Mesenchymal stem cell (in vitro differentiated cells and primary cell): Measurements from ENCODE around the gene AP3S2.
"Not testable (repeated sequence)": the region's sequence is repeated elsewhere in the genome, so short reads cannot be mapped to it uniquely, and the experiment has no call there.

Experiments used
- DNase-seq: peaks from one replicate; pipeline ENCODE4 v3.0.0-alpha.2; 2013
- H2AFZ ChIP-seq: one replicate; pipeline ENCODE4 v1.6.1; 2013; ENCODE audit warnings: low read depth, mild to moderate bottlenecking, control low read depth, inconsistent platforms, low read length, moderate library complexity
- H2AK5ac ChIP-seq: 2 replicates; pipeline ENCODE4 v1.6.1; 2013; ENCODE audit warnings: low read length, moderate library complexity, mild to moderate bottlenecking, inconsistent platforms; ENCODE audit not compliant: severe bottlenecking
- H2BK120ac ChIP-seq: one replicate; pipeline ENCODE4 v1.6.1; 2013; ENCODE audit warnings: low read depth, mild to moderate bottlenecking, inconsistent platforms, low read length, moderate library complexity
- H2BK12ac ChIP-seq, 2 experiments: one replicate each; pipeline ENCODE4 v1.6.1; 2013; ENCODE audit warnings: inconsistent platforms in 2 of 2, low read length in 2 of 2, mild to moderate bottlenecking in 2 of 2, moderate library complexity in 2 of 2, control low read depth in 1 of 2
- H2BK15ac ChIP-seq: one replicate; pipeline ENCODE4 v1.6.1; 2013; ENCODE audit warnings: mild to moderate bottlenecking, low read depth, inconsistent platforms; ENCODE audit not compliant: poor library complexity, severe bottlenecking
- H2BK5ac ChIP-seq: 2 replicates; pipeline ENCODE4 v1.6.1; 2013; ENCODE audit warnings: low read depth, mild to moderate bottlenecking, low read length, control low read depth, inconsistent platforms; ENCODE audit not compliant: poor library complexity, severe bottlenecking
- H3K14ac ChIP-seq, 2 experiments: one replicate each; pipeline ENCODE4 v1.6.1; 2013; ENCODE audit warnings: inconsistent platforms in 2 of 2, low read length in 2 of 2, control low read depth in 1 of 2, mild to moderate bottlenecking in 1 of 2, moderate library complexity in 1 of 2
- H3K18ac ChIP-seq, 2 experiments: one replicate each; pipeline ENCODE4 v1.6.1; 2013; ENCODE audit warnings: inconsistent platforms in 2 of 2, low read length in 2 of 2, control low read depth in 1 of 2, low read depth in 1 of 2, mild to moderate bottlenecking in 1 of 2
- H3K23ac ChIP-seq, 2 experiments: one replicate each; pipeline ENCODE4 v1.6.1; 2013; ENCODE audit warnings: inconsistent platforms in 2 of 2, low read length in 2 of 2, mild to moderate bottlenecking in 2 of 2, moderate library complexity in 2 of 2, control low read depth in 1 of 2
- H3K27ac ChIP-seq: 2 replicates; pipeline ENCODE4 v1.5.1; 2013; ENCODE audit warnings: mild to moderate bottlenecking, moderate library complexity, low read length, control low read depth, inconsistent platforms; ENCODE audit not compliant: poor library complexity, severe bottlenecking
- H3K27me3 ChIP-seq, 2 experiments: 2 replicates each; pipeline versions ENCODE4 v1.6.1 to v1.7.0; 2013; ENCODE audit warnings: low read length in 2 of 2, mild to moderate bottlenecking in 2 of 2, moderate library complexity in 2 of 2, control low read depth in 1 of 2, inconsistent platforms in 1 of 2; ENCODE audit not compliant: control insufficient read depth in 1 of 2, insufficient read depth in 1 of 2
- H3K36me3 ChIP-seq, 2 experiments: 2 replicates each; pipeline versions ENCODE4 v1.6.1 to v1.7.0; 2013; ENCODE audit warnings: low read length in 2 of 2, control low read depth in 1 of 2, inconsistent platforms in 1 of 2, low read depth in 1 of 2, mild to moderate bottlenecking in 1 of 2; ENCODE audit not compliant: insufficient read depth in 2 of 2, control insufficient read depth in 1 of 2
- H3K4ac ChIP-seq, 2 experiments: one replicate each; pipeline ENCODE4 v1.6.1; 2013; ENCODE audit warnings: inconsistent platforms in 2 of 2, low read length in 2 of 2, mild to moderate bottlenecking in 2 of 2, moderate library complexity in 2 of 2, control low read depth in 1 of 2, low read depth in 1 of 2
- H3K4me1 ChIP-seq: 2 replicates; pipeline ENCODE4 v1.6.1; 2013; ENCODE audit warnings: low read depth, low read length, control low read depth; ENCODE audit not compliant: control insufficient read depth, insufficient read depth
- H3K4me2 ChIP-seq: 2 replicates; pipeline ENCODE4 v1.6.1; 2013; ENCODE audit warnings: low read length, mild to moderate bottlenecking, inconsistent platforms; ENCODE audit not compliant: poor library complexity, severe bottlenecking
- H3K4me3 ChIP-seq, 2 experiments: 2 replicates each; pipeline versions ENCODE4 v1.5.1 to v1.7.0; 2013; ENCODE audit warnings: low read length in 2 of 2, mild to moderate bottlenecking in 2 of 2, control low read depth in 1 of 2, low read depth in 1 of 2; ENCODE audit not compliant: insufficient read depth in 1 of 2
- H3K79me1 ChIP-seq: replicated peaks from 2 replicates; pipeline ENCODE4 v1.6.1; 2013; ENCODE audit warnings: mild to moderate bottlenecking, control low read depth, low read length, inconsistent platforms; ENCODE audit not compliant: poor library complexity, severe bottlenecking
- H3K9ac ChIP-seq: 2 replicates; pipeline ENCODE4 v1.7.0; 2013; ENCODE audit warnings: mild to moderate bottlenecking, low read length, moderate library complexity
- H3K9me3 ChIP-seq: 2 replicates; pipeline ENCODE4 v1.7.0; 2013; ENCODE audit warnings: mild to moderate bottlenecking, low read length; ENCODE audit not compliant: control insufficient read depth
- H4K8ac ChIP-seq: one replicate; pipeline ENCODE4 v1.6.1; 2013; ENCODE audit warnings: inconsistent platforms, mild to moderate bottlenecking, low read length, moderate library complexity
- H4K91ac ChIP-seq: one replicate; pipeline ENCODE4 v1.6.1; 2013; ENCODE audit warnings: mild to moderate bottlenecking, low read length, inconsistent platforms
- WGBS: methylation state at CpG from one replicate; pipeline ENCODE4 v1.1.7; 2013; ENCODE audit warnings: mixed read lengths; 5-methylcytosine and 5-hydroxymethylcytosine counted together

Gene AP3S2

GRCh38 chr15:89874926-89875564, 18.7 kb downstream of the AP3S2 start:
- Histone ChIP-seq H3K14ac (no peak overlapping the region), H4K8ac (no peak overlapping the region), H2BK12ac (no peak overlapping the region), H2BK5ac (no peak overlapping the region), H3K9me3 (no peaks in the 10 kb centered on the region), H3K4me2 (no peak overlapping the region), H3K18ac (no peak overlapping the region), H3K4ac (no peak overlapping the region), H3K4me3 (no peak overlapping the region), H3K9ac (peak overlapping the region; percentile 49), H3K27ac (no peak overlapping the region), H4K91ac (no peak overlapping the region), H3K23ac (no peak overlapping the region), H2BK15ac (no peak overlapping the region), H3K79me1 (peaks cover 10% of the 10 kb centered on the region), H3K36me3 (peaks cover 20 to 52% of the 10 kb centered on the region in 2 experiments), H2AFZ (no peak overlapping the region), H3K4me1 (no peaks in the 10 kb centered on the region), H2BK120ac (no peak overlapping the region), H3K27me3 (no peaks in the 10 kb centered on the region), H2AK5ac (no peak overlapping the region)
- 30% methylated on average over 10 of the region's 10 CpGs for WGBS
- peak; percentile 67 for DNase-seq

DNA sequence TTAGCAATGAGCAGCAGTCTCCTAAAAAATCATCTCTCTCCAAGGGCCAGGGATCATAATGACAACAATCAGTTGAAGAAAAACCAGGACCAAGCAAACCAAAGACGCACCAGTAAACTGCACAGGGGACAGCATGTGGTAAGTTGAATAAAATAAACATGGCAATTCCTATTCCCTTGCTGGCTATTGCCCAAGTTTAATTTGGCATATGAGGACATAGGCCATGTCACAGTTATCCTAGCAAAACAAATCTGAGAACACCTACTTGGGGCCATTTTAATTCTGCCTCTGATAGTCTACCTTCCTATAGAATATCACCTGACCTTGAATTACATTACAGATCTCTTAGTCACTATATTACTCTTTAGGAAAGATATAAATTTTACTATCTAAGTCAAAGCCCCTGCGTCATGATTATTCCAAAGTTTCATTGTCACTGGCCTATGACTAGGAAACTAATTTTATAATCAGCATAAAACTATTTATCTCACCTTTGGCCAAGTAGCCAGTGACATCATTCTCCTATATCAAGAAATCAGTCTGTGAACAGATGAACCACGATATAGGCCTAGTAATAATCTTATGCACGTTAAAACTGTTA, 23.0 kb downstream of the AP3S2 start:
- no peak overlapping the region for H4K8ac ChIP-seq
- no peaks in the 10 kb centered on the region for H3K9me3 ChIP-seq
- no peak overlapping the region for H3K9ac ChIP-seq
- H2BK15ac ChIP-seq: no peak overlapping the region
- H3K36me3 ChIP-seq: peaks cover 8 to 39% of the 10 kb centered on the region in 2 experiments
- no peak overlapping the region for H3K27ac ChIP-seq
- no peak for DNase-seq
- H3K4me1 ChIP-seq: no peaks in the 10 kb centered on the region
- 96% methylated on average over 4 of the region's 4 CpGs for WGBS
- no peaks in the 10 kb centered on the region for H3K27me3 ChIP-seq
- H2AFZ ChIP-seq: no peak overlapping the region
- no peak overlapping the region for H3K18ac ChIP-seq
- H2AK5ac ChIP-seq: no peak overlapping the region
- H3K4me3 ChIP-seq: no peak overlapping the region
- peaks cover 12% of the 10 kb centered on the region for H3K79me1 ChIP-seq
- H2BK12ac ChIP-seq: no peak overlapping the region
- H3K23ac ChIP-seq: no peak overlapping the region
- no peak overlapping the region for H4K91ac ChIP-seq
- no peak overlapping the region for H3K4me2 ChIP-seq
- H3K4ac ChIP-seq: no peak overlapping the region
- H3K14ac ChIP-seq: no peak overlapping the region
- H2BK5ac ChIP-seq: no peak overlapping the region
- no peak overlapping the region for H2BK120ac ChIP-seq

DNA sequence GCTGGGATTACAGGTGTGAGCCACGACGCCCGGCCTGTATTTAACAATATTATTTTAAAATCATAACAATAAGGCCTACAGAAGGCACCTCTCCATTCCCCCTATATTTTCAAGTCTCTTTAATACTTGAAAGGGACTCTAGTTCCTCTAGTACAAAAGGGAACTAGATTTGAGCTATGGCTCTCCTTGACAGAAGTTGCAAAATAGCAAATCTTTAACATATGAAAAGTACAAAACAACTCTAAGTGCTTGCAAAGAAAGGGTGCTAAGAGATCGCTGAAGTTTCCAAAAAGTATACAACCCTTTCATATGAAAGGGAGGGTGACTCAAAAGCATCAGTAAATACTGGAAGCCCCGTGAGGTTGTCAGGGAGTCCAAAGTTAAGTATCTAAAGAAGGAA, 23.8 kb downstream of the AP3S2 start:
- H3K27ac ChIP-seq: no peak overlapping the region
- H3K23ac ChIP-seq: no peak overlapping the region
- no peak overlapping the region for H4K91ac ChIP-seq
- peaks cover 8 to 38% of the 10 kb centered on the region in 2 experiments for H3K36me3 ChIP-seq
- H4K8ac ChIP-seq: no peak overlapping the region
- no peak for DNase-seq
- H3K4ac ChIP-seq: no peak overlapping the region
- no peaks in the 10 kb centered on the region for H3K27me3 ChIP-seq
- no peak overlapping the region for H2AFZ ChIP-seq
- WGBS: 80% methylated on average over 1 of the region's 5 CpGs
- H3K79me1 ChIP-seq: peaks cover 14% of the 10 kb centered on the region
- H2BK15ac ChIP-seq: no peak overlapping the region
- no peaks in the 10 kb centered on the region for H3K4me1 ChIP-seq
- no peak overlapping the region for H2BK120ac ChIP-seq
- no peak overlapping the region for H2AK5ac ChIP-seq
- no peak overlapping the region for H3K18ac ChIP-seq
- H3K9me3 ChIP-seq: no peaks in the 10 kb centered on the region
- H3K9ac ChIP-seq: no peak overlapping the region
- H2BK5ac ChIP-seq: no peak overlapping the region
- no peak overlapping the region for H2BK12ac ChIP-seq
- H3K14ac ChIP-seq: no peak overlapping the region
- H3K4me2 ChIP-seq: no peak overlapping the region
- no peak overlapping the region for H3K4me3 ChIP-seq

- H2BK12ac ChIP-seq, DNase-seq, H3K14ac ChIP-seq, H2AFZ ChIP-seq, H3K4me1 ChIP-seq, H4K91ac ChIP-seq, H3K27me3 ChIP-seq, H2AK5ac ChIP-seq, H3K9ac ChIP-seq, H2BK5ac ChIP-seq, H3K18ac ChIP-seq, H3K9me3 ChIP-seq, H2BK120ac ChIP-seq, H3K4me2 ChIP-seq, H3K4me3 ChIP-seq, H3K27ac ChIP-seq, H2BK15ac ChIP-seq, H3K4ac ChIP-seq, H4K8ac ChIP-seq, H3K23ac ChIP-seq: not testable (repeated sequence)
- Histone ChIP-seq H3K36me3 (peaks cover 9 to 38% of the 10 kb centered on the region in 2 experiments), H3K79me1 (peaks cover 14% of the 10 kb centered on the region)
- WGBS: 99% methylated on average over 9 of the region's 9 CpGs
These were observed 24.3 kb downstream of the AP3S2 start for GRCh38 chr15:89869490-89869889.
